Cerebellar nuclear complex (tissue), 1 donor: ENCODE data around the gene UBE2L6.

ENCODE experiments used
- DNase-seq, 2 experiments: peaks; one replicate each; lab custom pipeline; 2025; lab: John Stamatoyannopoulos, UW

UBE2L6 gene

GRCh38 chr11:57530215-57530595 lies 37.3 kb downstream of the UBE2L6 start:
- no peak for DNase-seq

- no peak for DNase-seq
These were observed 38.5 kb downstream of the UBE2L6 start for GRCh38 chr11:57529012-57529411.

GRCh38 chr11:57527056-57527631 lies 40.3 kb downstream of the UBE2L6 start:
- peak in 1 of 2 experiments; percentile 41 for DNase-seq

- no peak for DNase-seq
These were observed 44.1 kb downstream of the UBE2L6 start for GRCh38 chr11:57523419-57523818.

- DNase-seq, result no peak
These were observed 46.4 kb downstream of the UBE2L6 start for GRCh38 chr11:57521116-57521515.

GRCh38 chr11:57516061-57516443 lies 51.4 kb downstream of the UBE2L6 start:
- DNase-seq, result no peak

GRCh38 chr11:57515332-57516060 lies 52.0 kb downstream of the UBE2L6 start, which contains the start of gene SLC43A1:
SLC43A1 (minus strand) TSS chr11:57515702; CDS start chr11:57514111, 1,591 bp downstream.
- DNase-seq, result no peak

- no peak for DNase-seq
These were observed 52.7 kb downstream of the UBE2L6 start for GRCh38 chr11:57514538-57515331.

GRCh38 chr11:57513911-57514537 lies 53.4 kb downstream of the UBE2L6 start:
- DNase-seq, result no peak

GRCh38 chr11:57513452-57513795 lies 54.0 kb downstream of the UBE2L6 start:
- DNase-seq, result no peak

- no peak for DNase-seq
These were observed 54.6 kb downstream of the UBE2L6 start for GRCh38 chr11:57512646-57513451.

- no peak for DNase-seq
These were observed 55.6 kb downstream of the UBE2L6 start for GRCh38 chr11:57511741-57512430.

- DNase-seq, result no peak
These were observed 58.9 kb downstream of the UBE2L6 start for GRCh38 chr11:57508341-57509170.

GRCh38 chr11:57506522-57506921 lies 61.0 kb downstream of the UBE2L6 start:
- DNase-seq, result no peak

- DNase-seq, result no peak
These were observed 63.0 kb downstream of the UBE2L6 start for GRCh38 chr11:57504511-57504910.

GRCh38 chr11:57502870-57503269 lies 64.6 kb downstream of the UBE2L6 start:
- DNase-seq, result no peak

- no peak for DNase-seq
These were observed 65.1 kb downstream of the UBE2L6 start for GRCh38 chr11:57502376-57502775.

- DNase-seq, result no peak
These were observed 65.5 kb downstream of the UBE2L6 start for GRCh38 chr11:57501953-57502352.
